Calu3 (cell line): Measurements from ENCODE around the gene STX12. TPM values are rescaled to one million over a fixed set of nuclear protein-coding genes. Genes with fewer than 3 reads are reported as not detected.
A peak's percentile ranks its signal among the peaks of the same experiment; 100 is the strongest.

ENCODE experiments used
- Bru-seq: library from RNA; stranded (reverse); fragments of 400-500 nt; gene quantifications from one replicate; lab custom pipeline; 2021; lab: Mats Ljungman, UMichigan
- BruChase-seq, 2 experiments: library from RNA; stranded (reverse); fragments of 400-500 nt; gene quantifications; one replicate each; lab custom pipeline; 2021; lab: Mats Ljungman, UMichigan
- BruUV-seq: library from RNA; stranded (reverse); fragments of 400-500 nt; replicated peaks from 2 replicates; lab custom pipeline; 2021; lab: Mats Ljungman, UMichigan
- CTCF ChIA-PET: fragments of 300-600 bp; sonication (Branson Sonifier 250); formaldehyde crosslinking; loops from one replicate; lab custom pipeline; 2022; ENCODE audit warnings: antibody characterized with exemption; lab: Charles Lee
- DNase-seq: peaks from one replicate; pipeline ENCODE4 v3.0.0; 2022
- H3K27ac Mint-ChIP-seq: one replicate; pipeline ENCODE4 v1.8.0; 2022; ENCODE audit warnings: mixed read lengths; ENCODE audit not compliant: unreplicated experiment
- H3K27me3 Mint-ChIP-seq: one replicate; pipeline ENCODE4 v1.8.0; 2022; ENCODE audit warnings: mixed read lengths; ENCODE audit not compliant: unreplicated experiment
- H3K36me3 Mint-ChIP-seq: one replicate; pipeline ENCODE4 v1.8.0; 2022; ENCODE audit warnings: mild to moderate bottlenecking, moderate library complexity, mixed read lengths; ENCODE audit not compliant: insufficient read depth, unreplicated experiment
- H3K4me1 Mint-ChIP-seq: one replicate; pipeline ENCODE4 v1.8.0; 2022; ENCODE audit warnings: mild to moderate bottlenecking, low read depth, mixed read lengths; ENCODE audit not compliant: unreplicated experiment
- H3K4me3 Mint-ChIP-seq: one replicate; pipeline ENCODE4 v1.8.0; 2022; ENCODE audit warnings: mild to moderate bottlenecking, low read depth, moderate library complexity, mixed read lengths; ENCODE audit not compliant: unreplicated experiment
- H3K9me3 Mint-ChIP-seq: one replicate; pipeline ENCODE4 v1.8.0; 2022; ENCODE audit warnings: low read depth, mixed read lengths; ENCODE audit not compliant: unreplicated experiment
- intact Hi-C: fragments of 100-400 bp; cut with micrococcal nuclease; formaldehyde crosslinking; loops from one replicate; pipeline ENCODE4 v1.10.0; 2022; ENCODE audit not compliant: unreplicated experiment
- long read RNA-seq: library from polyadenylated mRNA; stranded (forward); transcript quantifications from one replicate; pipeline ENCODE4 v2.0.0, GENCODE V29; 2022
- total RNA-seq: library from RNA; stranded (reverse); gene quantifications from 2 replicates; pipeline ENCODE4 v1.2.3, GENCODE V29; 2022
- TF ChIP-seq, protein P1 (sequence below): fragments of 200-600 bp; IDR thresholded peaks from one replicate; pipeline ENCODE4 v1.8.0; 2022; ENCODE audit warnings: antibody characterized with exemption; ENCODE audit not compliant: unreplicated experiment

Gene STX12
- total RNA-seq (23.4 and 24.2 TPM in 2 replicates), Bru-seq, nascent RNA (percentile 61 among the genes with signal in this experiment), BruChase-seq, experiment 1, labeled RNA remaining after a 6-hour chase (percentile 68 among the genes with signal in this experiment), BruChase-seq, experiment 2, labeled RNA remaining after a 2-hour chase (percentile 59 among the genes with signal in this experiment)
- long read RNA-seq, transcript STX12-201 (9 exons, 3,079 nt): major isoform, 27 of 31 reads
- long read RNA-seq, partial matches to known transcripts: 2 of 31 reads
- long read RNA-seq, other reads (novel, unspliced or antisense): 2 of 31 reads

GRCh38 chr1:27772932-27773825 lies at the start of gene STX12:
TSS of gene STX12 (plus strand) at chr1:27773219. CDS start at chr1:27773308, 89 bp downstream.
- CTCF ChIA-PET: interaction anchor here (0.6 to 1.8 kb wide), 7 partner anchors 48 to 315 kb away, joined by 3 to 6 read pairs (median 3); partner anchors contain the start of genes EYA3, FAM76A and IFI6
- Mint-ChIP-seq H3K36me3 (peaks cover 18% of the 10 kb centered on the region), H3K9me3 (no peaks in the 10 kb centered on the region), H3K27ac (peak within 1 kb of the TSS; percentile 80), H3K4me1 (no peaks in the 10 kb centered on the region), H3K4me3 (peak within 1 kb of the TSS; percentile 84), H3K27me3 (no peaks in the 10 kb centered on the region)
- BruUV-seq: no TSS peak
- TF ChIP-seq, protein P1, sequence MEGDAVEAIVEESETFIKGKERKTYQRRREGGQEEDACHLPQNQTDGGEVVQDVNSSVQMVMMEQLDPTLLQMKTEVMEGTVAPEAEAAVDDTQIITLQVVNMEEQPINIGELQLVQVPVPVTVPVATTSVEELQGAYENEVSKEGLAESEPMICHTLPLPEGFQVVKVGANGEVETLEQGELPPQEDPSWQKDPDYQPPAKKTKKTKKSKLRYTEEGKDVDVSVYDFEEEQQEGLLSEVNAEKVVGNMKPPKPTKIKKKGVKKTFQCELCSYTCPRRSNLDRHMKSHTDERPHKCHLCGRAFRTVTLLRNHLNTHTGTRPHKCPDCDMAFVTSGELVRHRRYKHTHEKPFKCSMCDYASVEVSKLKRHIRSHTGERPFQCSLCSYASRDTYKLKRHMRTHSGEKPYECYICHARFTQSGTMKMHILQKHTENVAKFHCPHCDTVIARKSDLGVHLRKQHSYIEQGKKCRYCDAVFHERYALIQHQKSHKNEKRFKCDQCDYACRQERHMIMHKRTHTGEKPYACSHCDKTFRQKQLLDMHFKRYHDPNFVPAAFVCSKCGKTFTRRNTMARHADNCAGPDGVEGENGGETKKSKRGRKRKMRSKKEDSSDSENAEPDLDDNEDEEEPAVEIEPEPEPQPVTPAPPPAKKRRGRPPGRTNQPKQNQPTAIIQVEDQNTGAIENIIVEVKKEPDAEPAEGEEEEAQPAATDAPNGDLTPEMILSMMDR: no peak
- peak; percentile 95 for DNase-seq
- intact Hi-C loops: no loop called here

GRCh38 chr1:27724961-27725373 lies 48.1 kb upstream of the STX12 start:
- TF ChIP-seq, protein P1: no peak
- Mint-ChIP-seq H3K27me3 (no peaks in the 10 kb centered on the region), H3K36me3 (peaks cover 18% of the 10 kb centered on the region), H3K27ac (peak overlapping the region; percentile 93), H3K4me3 (peak overlapping the region; percentile 68), H3K9me3 (no peaks in the 10 kb centered on the region), H3K4me1 (no peaks in the 10 kb centered on the region)
- CTCF ChIA-PET: interaction anchor here (1.0 to 1.6 kb wide), 4 partner anchors 12 to 56 kb away, joined by 5 to 15 read pairs (median 7); partner anchors contain the start of genes IFI6 and STX12
- TSS peak; percentile 71 for BruUV-seq
- DNase-seq: peak; percentile 2
- intact Hi-C loops: loop anchor here (5.0 kb wide), 1 partner anchor 53 kb away; the partner anchor contains the start of gene IFI6

- Mint-ChIP-seq H3K9me3 (no peaks in the 10 kb centered on the region), H3K4me3 (peak within 1 kb of the TSS; percentile 68), H3K36me3 (peaks cover 21% of the 10 kb centered on the region), H3K4me1 (no peaks in the 10 kb centered on the region), H3K27me3 (no peaks in the 10 kb centered on the region), H3K27ac (peak within 1 kb of the TSS; percentile 93)
- DNase-seq: peak; percentile 96
- CTCF ChIA-PET: interaction anchor here (1.0 to 1.6 kb wide), 6 partner anchors 12 to 289 kb away, joined by 3 to 15 read pairs (median 6); partner anchors contain the start of genes IFI6, PPP1R8 and STX12
- intact Hi-C loops: loop anchor here (5.0 kb wide), 1 partner anchor 53 kb away; the partner anchor contains the start of gene IFI6
- no TSS peak for BruUV-seq
- TF ChIP-seq, protein P1: peak; percentile 43
Measured at GRCh38 chr1:27725374-27726172, 47.4 kb upstream of the STX12 start, which contains the start of gene FAM76A. TSS of gene FAM76A (plus strand) at chr1:27725961. CDS start at chr1:27726081, 120 bp downstream.
